ENCODE measurements around the gene GPR62. TPM values are rescaled to one million over a fixed set of nuclear protein-coding genes. Genes with fewer than 3 reads are reported as not detected.

Gene GPR62
- total and polyA plus RNA-seq, 9 donors: 0.15 to 0.83 (median 0.30) TPM

- H3K27me3 ChIP-seq: no peaks in the 10 kb centered on the region
- WGBS, 3 donors: 0 to 1% (median 1%) methylated on average over 40 to 68 of the region's 68 CpGs
- TF ChIP-seq EP300 (IDR thresholded peaks at IDR 0.05): no peak
- TF ChIP-seq POLR2A (IDR thresholded peaks at IDR 0.05): peak; percentile 41
- peaks cover 9% of the 10 kb centered on the region for H3K4me1 ChIP-seq (ENCODE audit: insufficient read depth)
- peak; percentile 83 to 89 (median 85) for DNase-seq
- H3K27ac ChIP-seq: peak within 1 kb of the TSS; percentile 65 to 96
- intact Hi-C loops (cut with DNase I): no loop called here
- H3K36me3 ChIP-seq: no peaks in the 10 kb centered on the region
- H3K9me3 ChIP-seq: no peaks in the 10 kb centered on the region
- peak within 1 kb of the TSS; percentile 61 for H3K4me3 ChIP-seq
Observed at GRCh38 chr3:51982838-51983577, 27.8 kb downstream of the GPR62 start, which contains the start of gene ACY1. Gene ACY1 (plus strand): TSS chr3:51983535. CDS start chr3:51984065, 530 bp downstream.

- peak overlapping the region; percentile 61 for H3K4me3 ChIP-seq
- no peaks in the 10 kb centered on the region for H3K9me3 ChIP-seq
- no peak for DNase-seq
- no peaks in the 10 kb centered on the region for H3K27me3 ChIP-seq
- H3K27ac ChIP-seq: peak overlapping the region; percentile 2 to 96
- intact Hi-C loops (cut with DNase I): no loop called here
- peaks cover 9% of the 10 kb centered on the region for H3K4me1 ChIP-seq (ENCODE audit: insufficient read depth)
- H3K36me3 ChIP-seq: no peaks in the 10 kb centered on the region
- 63 to 70% (median 65%) methylated on average over 22 of the region's 22 CpGs for WGBS, 3 donors
- no peak for TF ChIP-seq EP300 (IDR thresholded peaks at IDR 0.05)
- TF ChIP-seq POLR2A (IDR thresholded peaks at IDR 0.05): no peak
- TF ChIP-seq CTCF (IDR thresholded peaks at IDR 0.05): no peak
Observed at GRCh38 chr3:51983578-51984268, 28.5 kb downstream of the GPR62 start.

- no peaks in the 10 kb centered on the region for H3K9me3 ChIP-seq
- H3K27ac ChIP-seq: peak overlapping the region; percentile 2 to 96
- no peaks in the 10 kb centered on the region for H3K27me3 ChIP-seq
- H3K4me3 ChIP-seq: no peak overlapping the region
- no peak for DNase-seq
- H3K4me1 ChIP-seq (ENCODE audit: insufficient read depth): peaks cover 9% of the 10 kb centered on the region
- TF ChIP-seq POLR2A (IDR thresholded peaks at IDR 0.05) (no peak), CTCF (IDR thresholded peaks at IDR 0.05) (no peak), EP300 (IDR thresholded peaks at IDR 0.05) (no peak)
- intact Hi-C loops (cut with DNase I): no loop called here
- no peaks in the 10 kb centered on the region for H3K36me3 ChIP-seq
Observed at GRCh38 chr3:51984269-51984647, 29.1 kb downstream of the GPR62 start.

- Histone ChIP-seq H3K4me1 (ENCODE audit: insufficient read depth) (peaks cover 9% of the 10 kb centered on the region), H3K27me3 (no peaks in the 10 kb centered on the region), H3K4me3 (no peak overlapping the region), H3K36me3 (no peaks in the 10 kb centered on the region), H3K27ac (no peak overlapping the region), H3K9me3 (no peaks in the 10 kb centered on the region)
- TF ChIP-seq EP300 (IDR thresholded peaks at IDR 0.05) (no peak), POLR2A (IDR thresholded peaks at IDR 0.05) (no peak), CTCF (IDR thresholded peaks at IDR 0.05) (no peak)
- no peak for DNase-seq
- intact Hi-C loops (cut with DNase I): no loop called here
- 77 to 84% (median 78%) methylated on average over 6 of the region's 6 CpGs for WGBS, 3 donors
Observed at GRCh38 chr3:51985063-51985462, 29.9 kb downstream of the GPR62 start.
